B cell (primary cell): ENCODE results near the gene PKP1. TPM values are rescaled to one million over a fixed set of nuclear protein-coding genes. Genes with fewer than 3 reads are reported as not detected.

Experiments used
- ATAC-seq: fragments of 200-7000 bp; cut with Tn5 transposase; one replicate; pipeline ENCODE4 v1.10.0; 2021; ENCODE audit warnings: low read depth, mild to moderate bottlenecking, moderate number of reproducible peaks, moderate library complexity
- CTCF ChIA-PET: fragments of 350-600 bp; sonication (Branson Sonifier 250); formaldehyde crosslinking; loops from one replicate; lab custom pipeline; 2021; ENCODE audit warnings: antibody characterized with exemption, inconsistent platforms; lab: Charles Lee
- POLR2A ChIA-PET: fragments of 350-600 bp; sonication (Branson Sonifier 250); formaldehyde crosslinking; loops from one replicate; lab custom pipeline; 2021; ENCODE audit warnings: antibody characterized with exemption; lab: Charles Lee
- DNase-seq: peaks from one replicate; pipeline ENCODE4 v3.0.0; 2013
- H2AFZ ChIP-seq: 2 replicates; pipeline ENCODE4 v1.6.1; 2012; ENCODE audit warnings: mild to moderate bottlenecking, low read depth, low read length; ENCODE audit not compliant: insufficient read depth, poor library complexity, severe bottlenecking
- H3K27ac ChIP-seq, 2 donors: 1 replicate in 1 of 2; 2 replicates in 1 of 2; pipeline ENCODE4 v1.5.1; 2012 to 2013; ENCODE audit warnings: low read length in 2 of 2, mild to moderate bottlenecking in 2 of 2, moderate library complexity in 1 of 2
- H3K27me3 ChIP-seq, 4 experiments: fragments of 200-600 bp in 1 of 4; sonication (generic) in 1 of 4; replicated peaks in 1 of 4; 1 replicate in 2 of 4; 2 replicates in 2 of 4; pipeline versions ENCODE4 v1.6.1 to v1.7.0; 2013 to 2016; ENCODE audit warnings: low read length in 3 of 4, mild to moderate bottlenecking in 2 of 4, mixed read lengths in 1 of 4, moderate library complexity in 1 of 4; ENCODE audit not compliant: insufficient read depth in 4 of 4, control insufficient read depth in 3 of 4; ENCODE audit errors: control extremely low read depth in 1 of 4
- H3K36me3 ChIP-seq, 2 experiments: replicated peaks in 1 of 2; 1 replicate in 1 of 2; 2 replicates in 1 of 2; pipeline versions ENCODE4 v1.6.1 to v1.7.1; 2013; ENCODE audit warnings: low read length in 1 of 2; ENCODE audit not compliant: insufficient read depth in 2 of 2, control insufficient read depth in 1 of 2; ENCODE audit errors: control extremely low read depth in 1 of 2, extremely low read depth in 1 of 2
- H3K4me1 ChIP-seq, 2 donors: fragments of 200-600 bp in 1 of 2; sonication (generic) in 1 of 2; 1 replicate in 1 of 2; 2 replicates in 1 of 2; pipeline versions ENCODE4 v1.5.1 to v1.6.1; 2013 to 2017; ENCODE audit warnings: low read length in 2 of 2; ENCODE audit not compliant: control insufficient read depth in 2 of 2, insufficient read depth in 2 of 2
- H3K4me2 ChIP-seq: replicated peaks from 2 replicates; pipeline ENCODE3; 2012; ENCODE audit warnings: mild to moderate bottlenecking, low read depth, low read length; ENCODE audit not compliant: poor library complexity, severe bottlenecking
- H3K4me3 ChIP-seq, 5 experiments: fragments of 200-600 bp in 1 of 5; sonication (generic) in 1 of 5; 1 replicate in 3 of 5; 2 replicates in 2 of 5; pipeline versions ENCODE4 v1.5.1 to v1.7.0; 2011 to 2016; ENCODE audit warnings: low read length in 4 of 5, mild to moderate bottlenecking in 4 of 5, low read depth in 2 of 5, control low read depth in 1 of 5, moderate library complexity in 1 of 5; ENCODE audit not compliant: insufficient read depth in 1 of 5; ENCODE audit errors: control extremely low read depth in 1 of 5, extremely low read depth in 1 of 5
- H3K79me2 ChIP-seq: fragments of 200-600 bp; sonication (generic); one replicate; pipeline ENCODE4 v1.6.0; 2016; ENCODE audit warnings: low read length; ENCODE audit not compliant: control insufficient read depth, insufficient read depth
- H3K9ac ChIP-seq: fragments of 200-600 bp; sonication (generic); 2 replicates; pipeline ENCODE4 v1.6.1; 2017; ENCODE audit warnings: mild to moderate bottlenecking, low read length, moderate library complexity
- H3K9me3 ChIP-seq, 3 donors: one replicate each; pipeline versions ENCODE4 v1.6.1 to v1.7.1; 2013; ENCODE audit warnings: low read length in 2 of 3; ENCODE audit not compliant: control insufficient read depth in 2 of 3, insufficient read depth in 1 of 3; ENCODE audit errors: control extremely low read depth in 1 of 3
- H4K20me1 ChIP-seq: 2 replicates; pipeline ENCODE4 v1.6.0; 2012; ENCODE audit warnings: mild to moderate bottlenecking, low read length; ENCODE audit not compliant: insufficient read depth, control insufficient read depth, poor library complexity, severe bottlenecking
- H3K27ac Mint-ChIP-seq: one replicate; pipeline ENCODE4 v1.8.0; 2021; ENCODE audit warnings: mixed read lengths
- H3K27me3 Mint-ChIP-seq: one replicate; pipeline ENCODE4 v1.8.0; 2021; ENCODE audit warnings: mixed read lengths
- H3K4me1 Mint-ChIP-seq: one replicate; pipeline ENCODE4 v1.8.0; 2021; ENCODE audit warnings: mixed read lengths
- H3K4me3 Mint-ChIP-seq: one replicate; pipeline ENCODE4 v1.8.0; 2021; ENCODE audit warnings: mixed read lengths
- H3K9me3 Mint-ChIP-seq: one replicate; pipeline ENCODE4 v1.8.0; 2022; ENCODE audit warnings: mixed read lengths; ENCODE audit not compliant: insufficient read depth
- CTCF ChIP-seq: fragments of 200-600 bp; IDR thresholded peaks from one replicate; pipeline ENCODE4 v1.8.0; 2022; ENCODE audit warnings: antibody characterized with exemption, mild to moderate bottlenecking
- EZH2 ChIP-seq: IDR thresholded peaks from 2 replicates; pipeline ENCODE4 v1.6.1; 2012; ENCODE audit warnings: borderline replicate concordance, low read depth, mild to moderate bottlenecking, moderate library complexity, low read length; ENCODE audit not compliant: insufficient read depth, poor library complexity, severe bottlenecking
- WGBS: methylation state at CpG from one replicate; pipeline ENCODE4 v1.1.5; 2013; ENCODE audit warnings: missing lambda C conversion rate; ENCODE audit not compliant: insufficient coverage; 5-methylcytosine and 5-hydroxymethylcytosine counted together
- intact Hi-C: fragments of 100-400 bp; cut with micrococcal nuclease; formaldehyde crosslinking; loops from one replicate; pipeline ENCODE4 v1.10.0; 2022
- polyA plus RNA-seq: library from polyadenylated mRNA; depleted of rRNA; stranded (reverse); fragments of >200 nt; gene quantifications from 2 replicates; pipeline ENCODE4 v1.2.3, GENCODE V29; 2012
- total RNA-seq, 2 donors: library from RNA; stranded (reverse); fragments of 120-200 nt in 1 of 2; gene quantifications; 1 replicate in 1 of 2; 2 replicates in 1 of 2; pipeline versions ENCODE4 v1.2.3 to v1.2.4, GENCODE V29; 2013 to 2022

The PKP1 gene
- total and polyA plus RNA-seq, 2 donors (not counting 1 experiment from before 2014, with no cell fraction given) = not detected

GRCh38 chr1:201375169-201375568, 91.9 kb downstream of the PKP1 start:
- Histone ChIP-seq H3K9me3 (no peaks in the 10 kb centered on the region), H3K9ac (no peak overlapping the region), H3K36me3 (no peaks in the 10 kb centered on the region), H4K20me1 (no peaks in the 10 kb centered on the region), H3K27me3 (peaks cover 0 to 2% (median 0%) of the 10 kb centered on the region in 4 experiments), H3K27ac (no peak overlapping the region), H3K4me3 (no peak overlapping the region), H3K4me1 (no peaks in the 10 kb centered on the region), H3K4me2 (no peak overlapping the region), H2AFZ (no peak overlapping the region), H3K79me2 (no peaks in the 10 kb centered on the region)
- WGBS = 80% methylated on average over 1 of the region's 4 CpGs
- no peak overlapping the region for H3K4me3 Mint-ChIP-seq
- peaks cover 31% of the 10 kb centered on the region for H3K27me3 Mint-ChIP-seq
- H3K4me1 Mint-ChIP-seq = no peaks in the 10 kb centered on the region
- POLR2A ChIA-PET = no interaction called here
- ATAC-seq (no peak), DNase-seq (no peak)
- no peaks in the 10 kb centered on the region for H3K9me3 Mint-ChIP-seq
- intact Hi-C loops = no loop called here
- TF ChIP-seq CTCF = no peak
- TF ChIP-seq EZH2 = no peak
- CTCF ChIA-PET = interaction anchor here (0.6 kb wide), 1 partner anchor 76 kb away, joined by 3 read pairs; no protein-coding TSS in a partner anchor
- no peak overlapping the region for H3K27ac Mint-ChIP-seq

DNA sequence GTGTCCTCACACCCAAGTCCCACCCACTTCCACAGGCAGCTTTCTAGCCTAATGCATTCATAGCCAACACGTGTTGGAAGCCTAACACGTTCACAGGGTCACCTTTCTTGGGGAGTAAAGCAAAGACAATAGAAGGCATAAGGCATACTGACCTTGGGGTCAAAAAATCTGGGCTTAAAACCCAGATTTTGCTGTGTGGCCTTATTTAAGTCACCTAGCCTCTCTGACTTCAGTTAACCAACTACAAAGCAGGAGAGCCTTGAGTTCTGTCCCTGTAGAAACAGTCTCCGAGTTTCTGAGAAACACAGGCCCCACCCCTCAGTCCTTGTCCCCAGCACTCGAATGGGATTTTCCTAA, 92.8 kb downstream of the PKP1 start:
- no peaks in the 10 kb centered on the region for H3K36me3 ChIP-seq
- H3K4me3 ChIP-seq = no peak overlapping the region
- WGBS = 17% methylated on average over 2 of the region's 4 CpGs
- no peak overlapping the region for H3K27ac ChIP-seq
- TF ChIP-seq CTCF (no peak), EZH2 (no peak)
- no peak overlapping the region for H3K4me2 ChIP-seq
- no peaks in the 10 kb centered on the region for H3K4me1 ChIP-seq
- no peaks in the 10 kb centered on the region for H3K4me1 Mint-ChIP-seq
- H3K79me2 ChIP-seq = no peaks in the 10 kb centered on the region
- no peak overlapping the region for H3K4me3 Mint-ChIP-seq
- ATAC-seq (no peak), DNase-seq (no peak)
- POLR2A ChIA-PET = no interaction called here
- peaks cover 30% of the 10 kb centered on the region for H3K27me3 Mint-ChIP-seq
- no peaks in the 10 kb centered on the region for H4K20me1 ChIP-seq
- H3K27me3 ChIP-seq = peaks cover 0 to 2% (median 0%) of the 10 kb centered on the region in 4 experiments
- no peaks in the 10 kb centered on the region for H3K9me3 Mint-ChIP-seq
- H2AFZ ChIP-seq = no peak overlapping the region
- CTCF ChIA-PET = no interaction called here
- intact Hi-C loops = no loop called here
- H3K9ac ChIP-seq = no peak overlapping the region
- H3K27ac Mint-ChIP-seq = no peak overlapping the region
- no peaks in the 10 kb centered on the region for H3K9me3 ChIP-seq
